Activated T-helper 1 cell treated with anti-CD3 and anti-CD28 coated beads, Interleukin-2, amount 50 U/mL, for 16 hours (primary cell): ENCODE results near the gene GRPR.
A peak's percentile ranks its signal among the peaks of the same experiment; 100 is the strongest.

Source experiments
- DNase-seq, 2 donors: peaks; one replicate each; pipeline ENCODE4 v3.0.0-alpha.2; 2020; ENCODE audit warnings: low read depth in 1 of 2, low spot score in 1 of 2

GRPR gene

DNA sequence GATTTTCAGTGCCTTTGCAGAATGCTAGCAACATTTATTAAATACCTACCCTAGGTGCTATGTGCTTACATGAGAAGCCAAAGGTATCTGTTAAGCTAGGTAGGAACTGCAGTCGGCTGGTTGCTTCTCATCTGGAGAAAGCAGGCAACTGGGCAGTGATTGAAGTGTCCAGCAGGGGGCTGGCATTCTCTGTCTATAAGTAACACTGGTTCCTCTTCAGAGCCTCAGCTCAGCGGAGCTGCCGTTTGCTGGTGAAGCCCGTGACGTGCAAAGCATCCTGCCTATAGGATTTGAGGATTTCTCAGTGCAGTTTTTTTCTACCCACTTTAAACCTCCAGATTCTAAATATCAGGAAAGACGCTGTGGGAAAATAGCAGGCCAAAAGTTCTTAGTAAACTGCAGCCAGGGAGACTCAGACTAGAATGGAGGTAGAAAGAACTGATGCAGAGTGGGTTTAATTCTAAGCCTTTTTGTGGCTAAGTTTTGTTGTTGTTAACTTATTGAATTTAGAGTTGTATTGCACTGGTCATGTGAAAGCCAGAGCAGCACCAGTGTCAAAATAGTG lies at the start of gene GRPR:
TSS of gene GRPR (plus strand) at position 344 of the 565 bp plus-strand sequence. CDS start 389 bp downstream, outside the sequence.
- peak; percentile 3 to 27 for DNase-seq

DNA sequence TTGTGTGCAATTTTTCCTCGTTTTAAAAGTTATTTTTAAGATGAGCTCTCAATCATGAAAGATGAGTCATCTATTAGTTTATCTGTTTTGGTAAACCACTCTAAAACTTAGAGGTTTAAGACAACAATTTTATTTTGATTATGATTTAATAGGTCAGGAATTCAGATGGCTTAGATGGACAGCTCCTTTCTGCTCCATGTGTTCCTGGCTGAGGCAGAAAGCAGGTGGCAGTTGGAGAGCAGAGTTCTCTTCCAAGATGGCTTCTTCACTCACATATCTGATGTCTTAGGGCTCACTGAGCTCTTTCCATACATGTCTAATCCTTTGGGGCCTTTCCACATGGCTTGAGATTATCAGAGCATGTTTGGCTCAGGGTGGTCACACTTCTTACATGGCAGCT lies 48.3 kb upstream of the GRPR start:
- no peak for DNase-seq

DNA sequence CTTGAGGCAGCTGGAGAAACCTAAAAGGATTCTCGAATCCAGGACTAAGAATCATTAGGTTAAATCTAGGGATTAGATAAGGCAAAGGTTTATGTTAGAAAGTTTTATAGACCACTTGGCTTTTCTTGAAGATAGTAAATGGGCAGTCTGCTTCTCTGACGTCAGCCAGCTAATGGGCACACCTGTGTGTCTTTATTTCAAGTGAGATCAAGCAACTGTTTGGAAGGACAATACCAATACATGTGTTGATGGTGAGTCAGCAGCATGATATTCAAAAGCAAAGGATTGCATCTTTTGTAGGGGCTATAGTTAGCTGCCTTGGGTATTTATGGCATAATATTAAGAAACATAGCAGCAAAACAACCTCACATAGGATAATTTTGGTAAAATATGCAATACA lies 46.5 kb upstream of the GRPR start:
- no peak for DNase-seq

DNA sequence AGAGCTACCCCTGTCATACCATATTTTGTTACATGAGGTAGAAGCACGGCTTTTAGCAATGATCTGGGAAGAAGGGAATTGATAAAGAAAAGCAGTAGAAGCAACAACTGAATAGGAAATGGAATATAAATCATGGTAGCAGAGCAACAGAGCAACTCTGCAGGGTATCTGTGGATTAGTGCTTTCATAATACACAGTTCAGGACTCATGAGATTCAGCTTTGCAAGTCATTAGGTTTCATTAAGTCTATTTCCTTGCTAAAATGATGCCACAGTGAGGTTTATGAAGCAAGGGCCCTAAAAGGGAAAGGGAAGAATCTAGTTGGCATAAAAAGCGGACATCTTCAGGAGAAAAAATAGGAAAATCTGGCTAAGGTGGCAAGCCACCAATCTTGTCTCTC lies 45.6 kb upstream of the GRPR start:
- DNase-seq: no peak

DNA sequence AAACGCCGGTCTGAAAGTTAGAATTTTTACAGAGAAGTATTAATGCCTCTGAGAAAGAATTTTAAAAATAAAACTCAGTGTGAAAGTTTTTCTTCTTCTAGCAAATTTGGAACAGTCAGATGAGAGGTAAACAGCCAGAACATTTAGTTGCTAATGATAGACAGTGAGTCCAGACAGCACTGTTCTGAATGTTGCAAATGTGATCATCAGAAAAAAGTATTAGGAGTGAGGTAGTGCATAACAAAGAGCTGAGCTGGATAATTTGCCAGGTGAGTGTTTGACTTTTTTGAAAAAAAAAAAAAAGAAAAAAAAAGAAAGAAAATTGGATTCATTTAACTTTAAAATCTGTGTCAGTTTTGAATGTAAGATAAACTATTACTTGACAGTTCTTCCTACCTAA lies 42.0 kb upstream of the GRPR start:
- no peak for DNase-seq

DNA sequence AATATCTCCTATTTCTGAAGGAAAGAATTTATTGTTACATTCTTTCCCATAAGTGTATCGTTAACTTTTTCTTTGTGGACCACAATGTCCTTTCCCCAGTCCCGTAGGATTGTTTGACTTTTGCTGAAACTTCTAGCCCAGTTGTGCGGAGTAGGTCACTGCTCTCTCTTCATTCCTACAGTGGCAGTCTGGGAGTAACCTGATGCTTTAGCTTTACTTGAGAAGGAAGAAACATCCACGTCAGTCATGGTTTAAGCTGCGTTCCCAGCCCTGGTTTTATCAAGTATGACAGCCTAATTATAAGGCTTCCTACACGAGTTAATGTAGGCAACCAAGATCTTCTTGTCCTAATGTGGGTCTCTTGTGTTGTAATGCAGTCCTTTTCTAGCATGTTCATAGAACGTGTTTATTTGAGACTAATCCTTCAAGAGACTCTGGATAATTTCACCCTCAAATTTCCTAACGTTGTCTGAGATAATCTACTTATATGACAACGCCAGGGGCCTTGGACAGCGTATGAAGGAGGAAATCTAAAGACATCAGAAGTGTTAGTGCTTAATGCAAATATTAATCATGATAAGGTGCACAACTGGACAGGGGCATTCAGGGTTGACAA lies 40.8 kb upstream of the GRPR start:
- DNase-seq: no peak

DNA sequence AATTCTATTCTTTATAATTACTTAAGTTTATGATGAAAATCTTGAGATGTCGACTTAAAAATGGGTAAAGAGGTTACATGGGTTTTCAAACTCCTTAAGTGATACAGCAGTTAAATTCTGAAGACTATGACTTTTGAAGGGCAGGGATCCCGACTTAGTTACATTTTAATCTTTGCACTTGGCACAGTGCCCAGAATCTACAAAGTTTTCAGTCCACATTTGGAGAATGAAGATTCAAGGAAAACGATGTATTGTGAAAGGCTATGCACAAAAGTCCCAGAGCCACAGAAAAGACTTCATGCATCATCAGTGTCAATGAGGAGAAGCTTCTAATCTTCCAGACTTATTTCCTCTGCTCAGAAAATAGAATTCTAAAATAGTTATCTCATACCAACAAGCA lies 36.3 kb upstream of the GRPR start:
- DNase-seq: no peak

DNA sequence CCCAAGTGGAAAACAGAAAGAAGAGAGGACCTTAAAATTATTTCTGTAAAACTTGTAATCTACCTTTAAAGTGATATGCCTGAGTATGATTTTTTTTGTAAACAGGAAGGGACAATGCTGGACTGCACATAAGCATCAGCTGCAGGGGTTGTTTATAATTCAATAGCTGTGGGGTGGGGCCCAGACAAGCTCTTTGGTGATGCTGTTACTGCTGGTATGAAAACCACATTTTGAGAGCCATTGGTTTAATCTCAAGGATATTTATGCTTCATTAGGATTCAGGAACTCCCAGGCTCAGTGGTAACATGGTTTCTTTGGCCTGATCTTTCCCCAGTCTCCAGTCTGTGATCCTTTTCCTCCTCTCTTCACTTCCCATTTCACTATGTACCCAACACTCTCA lies 34.3 kb upstream of the GRPR start:
- DNase-seq: no peak

DNA sequence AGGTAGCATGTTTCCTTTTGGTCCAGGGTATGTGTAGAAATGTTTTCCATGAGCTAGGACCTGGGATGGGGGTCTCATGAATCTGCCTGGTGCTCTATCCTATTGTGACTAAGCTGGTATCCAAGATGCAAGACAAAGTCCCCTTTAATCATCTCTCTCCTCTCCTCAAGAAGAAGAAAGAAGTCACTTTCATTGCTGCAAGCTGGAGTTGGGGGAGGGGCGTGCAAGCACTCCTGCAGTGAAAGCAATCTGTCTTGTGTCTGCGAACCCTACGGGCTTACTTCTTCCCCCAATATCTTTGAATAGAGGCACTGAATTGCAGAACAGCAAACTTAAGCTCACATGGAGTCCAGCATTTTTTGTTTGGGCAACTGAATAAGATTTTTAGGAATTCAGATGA lies 27.2 kb upstream of the GRPR start:
- DNase-seq: no peak

DNA sequence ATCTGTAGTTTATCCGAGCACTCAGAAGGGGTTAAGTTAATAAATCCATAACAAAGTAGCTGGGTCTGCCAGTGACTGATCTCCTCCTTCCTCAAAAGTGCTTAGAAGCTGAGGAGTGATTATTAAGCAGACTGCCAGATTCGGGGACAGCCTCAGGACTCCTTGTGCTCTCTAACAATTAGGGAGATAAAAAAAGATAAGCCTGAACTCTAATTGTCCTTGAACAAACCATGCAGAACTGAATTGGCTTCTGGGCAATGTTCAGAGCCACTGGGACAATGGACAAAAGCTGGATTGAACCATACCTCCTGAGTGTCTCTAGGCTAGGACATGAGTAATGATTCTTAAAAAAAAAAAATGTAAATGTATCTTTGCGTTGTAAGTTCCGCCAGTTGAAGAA lies 22.7 kb upstream of the GRPR start:
- DNase-seq: no peak

DNA sequence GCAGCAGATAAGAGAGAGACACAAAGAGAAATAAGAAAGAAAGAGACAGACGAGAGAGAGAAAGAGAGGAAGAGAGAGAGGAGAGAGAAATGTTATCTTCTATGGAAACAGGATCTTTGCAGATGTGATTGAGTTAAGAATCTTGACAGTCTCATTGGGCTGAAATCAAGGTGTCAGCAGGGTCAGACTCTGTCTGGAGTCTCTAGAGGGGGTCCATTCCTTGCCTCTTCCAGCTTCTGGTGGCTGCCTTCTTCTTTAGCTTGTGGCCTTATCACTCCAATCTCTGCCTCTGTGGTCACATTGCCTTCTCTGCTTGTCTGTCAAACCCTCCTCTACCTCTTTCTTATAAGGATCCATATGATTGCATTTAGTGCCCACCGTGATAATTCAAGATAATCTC lies 21.8 kb upstream of the GRPR start:
- no peak for DNase-seq

DNA sequence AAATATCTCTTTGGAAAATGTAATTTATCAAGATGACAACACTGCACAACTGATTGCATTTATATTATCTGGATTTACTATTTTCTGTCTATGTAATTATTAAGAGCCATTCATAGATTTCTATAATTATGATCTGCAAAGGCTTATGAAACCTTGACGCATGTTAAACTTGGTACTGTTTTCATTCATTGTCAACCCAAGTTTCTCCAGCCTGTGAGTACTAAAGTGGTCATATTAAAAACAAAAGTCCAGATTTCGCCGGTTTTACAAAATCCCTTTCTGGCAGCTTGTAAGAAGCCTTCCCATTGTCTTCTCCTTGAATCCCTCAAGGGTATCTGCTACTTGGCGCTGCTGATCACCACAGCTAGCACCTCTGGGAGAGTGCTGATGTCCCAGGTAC lies 19.7 kb upstream of the GRPR start:
- DNase-seq: no peak

DNA sequence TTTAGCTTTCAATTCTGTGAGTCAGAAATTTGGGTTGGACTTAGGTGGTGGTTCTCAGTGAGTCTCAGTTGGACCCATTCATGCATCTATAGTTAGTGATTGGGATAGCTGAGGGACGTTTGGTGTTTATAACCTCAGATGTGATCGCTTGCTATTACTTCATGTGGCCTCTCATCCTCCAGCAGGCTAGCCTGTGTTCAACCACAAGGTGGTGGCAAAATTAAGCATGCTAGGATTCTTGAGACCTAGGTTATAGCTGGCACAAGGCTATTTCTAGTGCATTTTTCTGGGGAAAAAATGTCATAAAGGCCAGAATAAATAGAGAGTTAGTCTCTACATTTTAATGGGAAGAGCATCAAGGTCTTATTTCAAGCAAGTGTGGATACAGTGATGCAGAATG lies 10.9 kb upstream of the GRPR start:
- no peak for DNase-seq

DNA sequence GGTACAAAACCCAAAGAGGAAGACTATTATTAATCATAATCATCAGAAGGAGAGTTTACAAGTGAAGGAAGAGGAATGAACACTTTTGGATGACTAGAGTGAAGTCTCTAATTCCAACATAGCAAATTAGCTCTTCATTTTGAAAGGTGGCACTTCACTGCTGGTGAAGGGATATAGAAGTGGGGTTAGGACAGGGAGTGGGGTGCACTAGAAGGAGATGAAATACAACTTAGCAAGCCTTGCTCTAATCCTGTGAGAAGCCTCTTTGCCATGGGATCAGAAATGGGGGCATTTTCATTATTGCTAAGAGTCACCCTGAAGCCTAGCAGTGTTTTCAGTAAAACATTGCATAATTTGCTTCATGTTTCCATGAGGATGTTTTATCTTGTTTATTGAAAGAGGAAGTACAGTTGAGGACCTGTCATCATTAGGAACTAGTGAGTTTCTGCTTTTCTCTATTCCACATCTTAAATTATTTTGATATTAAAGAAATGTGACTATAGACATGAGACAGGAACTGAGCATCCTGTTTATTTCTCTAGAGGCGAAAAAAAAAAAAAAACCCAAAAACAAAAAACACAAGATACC lies 9.3 kb upstream of the GRPR start:
- DNase-seq: no peak

DNA sequence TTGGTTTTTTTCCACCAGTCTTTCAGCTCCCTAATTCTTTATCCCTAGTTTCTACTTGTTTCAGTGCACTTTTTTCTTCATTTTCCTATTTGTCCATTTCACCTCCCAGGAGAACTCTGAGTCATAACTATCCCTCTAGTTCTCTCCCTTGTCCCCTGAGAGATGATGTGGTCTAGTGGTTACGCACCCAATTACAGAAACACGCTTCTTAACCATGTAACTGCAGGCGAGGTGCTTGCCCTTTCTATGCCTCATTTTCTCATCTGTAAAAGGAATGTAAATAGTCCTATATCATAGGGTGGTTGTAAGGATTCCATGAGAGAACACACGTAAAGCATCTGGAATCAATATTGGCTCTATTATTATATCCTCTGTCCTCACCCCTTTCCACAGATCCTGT lies 8.8 kb upstream of the GRPR start:
- no peak for DNase-seq

DNA sequence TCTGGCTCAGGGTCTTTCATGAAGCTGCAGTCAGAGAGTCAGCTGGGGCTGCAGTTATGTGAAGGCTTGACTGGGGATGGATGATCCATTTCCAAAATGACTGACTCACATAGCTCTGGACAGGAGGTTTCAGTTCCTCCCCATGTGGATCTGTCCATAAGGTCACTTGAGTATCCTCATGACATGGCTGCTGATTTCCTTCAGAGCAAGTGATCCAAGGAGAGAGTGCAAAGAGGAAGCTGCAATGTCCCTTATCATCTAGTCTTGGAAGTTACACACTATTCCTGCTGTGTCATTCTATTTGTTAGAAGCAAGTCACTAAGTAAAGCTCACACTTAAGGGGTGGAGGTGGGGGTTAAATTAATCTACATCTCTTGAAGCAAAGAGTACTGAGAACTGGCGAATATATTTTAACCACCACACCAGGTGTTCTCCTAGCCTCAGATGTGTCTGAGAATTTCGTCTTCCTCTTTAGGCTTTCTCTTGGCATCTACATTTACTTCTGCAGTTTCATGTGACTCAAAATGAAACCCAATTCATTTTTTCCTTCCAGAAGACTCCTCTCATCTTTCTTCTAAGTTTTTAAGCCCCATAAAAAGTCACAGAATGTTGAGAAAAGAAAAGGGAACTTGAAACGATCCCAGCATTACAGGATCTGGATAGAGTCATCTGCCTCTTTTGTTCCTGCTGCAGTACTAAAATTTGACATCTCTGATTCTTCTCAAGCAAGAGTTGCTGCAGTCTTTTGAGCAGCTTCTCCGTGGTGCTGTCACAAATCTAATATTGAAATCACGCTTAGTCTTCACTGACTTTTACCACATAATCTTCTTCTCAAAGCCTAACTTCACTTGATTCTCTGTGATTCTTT lies 3.8 kb upstream of the GRPR start:
- DNase-seq: no peak

DNA sequence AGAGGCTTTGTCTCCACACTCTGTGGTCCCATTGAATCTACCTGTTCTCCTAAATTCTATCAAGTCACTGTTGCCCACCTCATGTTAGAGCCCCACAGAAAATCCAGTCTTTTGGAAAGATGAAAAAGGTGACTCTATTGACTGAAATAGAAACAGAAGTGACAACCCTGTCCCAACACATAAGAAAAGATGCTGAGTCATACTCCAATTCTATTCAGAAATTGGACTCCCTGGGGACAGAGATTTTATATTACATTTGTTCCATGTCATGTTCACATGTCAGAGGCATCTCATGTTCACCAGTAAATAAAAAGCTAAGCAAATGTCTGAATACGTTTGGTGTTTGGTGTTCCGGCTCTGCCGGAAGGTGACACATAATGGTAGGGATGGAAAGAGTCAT lies 2.9 kb upstream of the GRPR start:
- DNase-seq: no peak

DNA sequence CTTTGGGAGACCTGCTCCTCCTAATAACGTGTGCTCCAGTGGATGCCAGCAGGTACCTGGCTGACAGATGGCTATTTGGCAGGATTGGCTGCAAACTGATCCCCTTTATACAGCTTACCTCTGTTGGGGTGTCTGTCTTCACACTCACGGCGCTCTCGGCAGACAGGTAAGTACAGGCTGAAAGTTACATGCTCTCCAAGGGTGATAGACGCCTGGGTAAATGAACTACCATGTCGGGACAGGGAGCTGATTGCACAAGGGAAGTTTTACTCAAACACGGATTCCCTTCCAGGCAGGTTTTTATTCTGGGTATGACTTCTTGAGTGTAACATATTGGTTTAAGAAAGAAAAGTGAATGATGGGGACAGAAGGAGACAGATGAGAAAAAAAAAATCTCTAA lies 836 bp downstream of the GRPR start:
- no peak for DNase-seq

DNA sequence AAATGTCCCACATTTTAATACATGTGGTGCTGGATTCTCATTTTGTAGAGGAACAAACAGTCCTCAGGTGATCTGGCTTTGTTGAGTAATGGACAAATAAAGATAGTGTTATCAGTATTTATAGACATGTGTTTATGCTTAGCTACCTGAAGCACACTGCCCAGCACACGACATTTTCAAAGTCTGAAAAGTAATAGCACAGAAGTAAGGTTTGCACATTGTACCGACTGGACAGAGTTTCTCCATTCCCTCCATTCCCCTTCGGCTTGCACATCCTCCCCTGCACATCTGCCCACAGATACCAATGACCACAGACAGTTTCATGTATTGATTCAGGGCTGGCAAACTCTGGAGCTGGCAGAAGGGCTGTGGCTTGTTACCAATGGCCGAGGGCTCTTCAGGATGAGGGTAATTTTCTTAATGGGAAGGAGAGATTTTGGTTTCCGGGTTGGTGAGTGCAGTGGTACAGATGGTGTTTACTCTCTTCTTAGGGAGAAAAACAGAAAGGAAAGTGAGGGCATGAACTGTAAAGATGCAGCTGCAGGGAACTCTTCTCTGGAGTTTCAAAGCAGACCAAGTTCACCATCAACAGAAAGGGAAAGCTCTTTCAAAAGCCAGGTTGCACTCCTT lies 2.3 kb downstream of the GRPR start:
- DNase-seq: no peak

DNA sequence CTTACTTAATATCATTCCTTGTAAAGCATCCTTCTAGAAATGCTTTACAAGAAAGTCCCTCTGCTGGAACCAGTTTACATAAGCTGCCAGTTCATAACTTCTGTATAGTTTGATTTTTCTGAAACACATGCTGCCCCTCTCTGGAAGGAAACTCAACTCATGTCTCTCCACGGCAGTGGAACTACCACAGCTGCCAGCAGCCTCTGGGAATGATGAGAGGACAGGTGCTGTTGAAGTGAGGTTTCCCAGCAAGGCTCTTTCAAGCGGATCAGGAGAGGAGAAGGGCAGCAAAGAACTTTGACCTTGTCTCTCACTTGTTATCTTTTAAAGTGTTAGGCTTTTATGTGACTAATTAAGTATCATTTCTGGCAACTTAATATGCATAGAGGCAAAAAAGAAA lies 7.3 kb downstream of the GRPR start:
- no peak for DNase-seq

DNA sequence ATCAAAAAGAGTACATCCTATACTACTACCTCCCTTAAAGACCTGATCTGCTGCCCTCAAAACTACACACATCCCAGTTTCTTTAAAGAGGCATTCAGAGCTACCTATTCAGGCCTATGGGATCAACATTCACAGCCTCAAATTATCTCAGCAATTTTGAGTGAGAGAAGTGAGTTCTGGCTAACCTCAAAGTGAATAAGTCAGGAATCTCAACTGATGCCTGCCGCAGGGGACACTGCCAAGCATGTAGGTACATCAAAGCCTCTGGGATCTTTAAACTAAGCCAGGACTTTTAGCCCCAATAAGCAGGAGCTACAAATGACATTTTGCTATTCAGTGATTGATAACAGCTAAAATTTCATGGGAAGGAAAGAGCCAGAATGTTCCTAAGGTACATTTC lies 11.6 kb downstream of the GRPR start:
- DNase-seq: no peak

DNA sequence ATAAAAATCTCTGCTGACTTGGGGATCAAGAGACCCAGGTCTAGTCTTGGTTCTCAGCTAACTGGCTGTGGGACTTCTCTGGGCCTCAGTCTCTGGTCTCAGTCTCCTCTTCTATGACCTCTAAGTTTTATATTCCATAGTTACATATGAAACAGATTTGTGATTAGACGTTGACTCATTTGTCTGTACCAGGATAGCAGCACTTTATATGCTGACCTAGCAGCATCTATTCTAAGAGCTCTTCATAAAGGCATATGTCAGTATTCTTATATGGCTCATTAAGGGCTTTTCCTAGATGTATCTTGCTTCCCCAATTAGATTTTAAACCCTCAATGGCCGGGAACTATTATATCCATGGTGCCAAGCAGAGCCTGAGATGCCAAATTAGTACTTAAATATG lies 12.7 kb downstream of the GRPR start:
- DNase-seq: no peak
